GM19025 (cell line): ENCODE results near the gene CIAO2B.

Experiments
- ATAC-seq: cut with Tn5 transposase; IDR thresholded peaks from one replicate; pipeline ENCODE4 v1.9.1; 2021; ENCODE audit warnings: mild to moderate bottlenecking, low read depth, moderate library complexity; ENCODE audit not compliant: unreplicated experiment

Gene CIAO2B

GRCh38 chr16:66891360-66891759 lies 42.8 kb downstream of the CIAO2B start:
- ATAC-seq, result no peak

DNA sequence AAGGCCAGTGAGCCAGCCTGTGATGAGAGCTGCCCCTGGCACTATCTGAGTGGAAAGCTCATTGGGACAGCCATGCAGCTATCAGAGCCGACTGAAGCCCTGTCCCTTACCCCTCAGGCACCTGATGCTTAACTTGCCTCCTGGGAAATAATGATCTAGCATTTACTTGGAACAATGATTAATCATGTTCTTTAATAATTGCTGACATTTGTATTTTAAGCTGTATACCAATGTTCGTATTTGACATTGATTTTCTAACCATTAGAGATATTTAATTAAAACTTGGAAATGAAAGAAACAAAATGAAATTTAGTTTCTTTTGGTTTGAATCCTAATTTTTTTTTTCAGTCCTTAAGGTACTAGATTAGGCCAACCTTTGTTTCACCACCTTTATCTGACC lies 43.4 kb downstream of the CIAO2B start:
- no peak for ATAC-seq

DNA sequence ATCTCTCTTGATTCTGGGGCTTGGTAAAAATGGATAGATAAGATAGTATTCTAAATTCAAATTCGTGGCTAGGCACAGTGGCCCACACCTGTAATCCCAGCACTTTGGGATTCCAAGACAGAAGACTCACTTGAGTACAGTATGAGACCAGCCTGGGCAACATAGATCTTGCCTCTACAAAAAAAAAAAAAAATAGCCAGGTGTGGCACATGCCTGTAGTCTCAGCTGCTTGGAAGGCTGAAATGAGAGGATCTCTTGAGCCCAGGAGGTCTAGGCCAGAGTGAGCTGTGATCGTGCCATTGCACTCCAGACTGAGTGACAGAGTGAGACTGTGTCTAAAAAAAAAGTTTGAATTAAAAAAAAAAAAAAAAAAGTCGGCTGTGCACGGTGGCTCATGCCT lies 44.6 kb downstream of the CIAO2B start:
- no peak for ATAC-seq

DNA sequence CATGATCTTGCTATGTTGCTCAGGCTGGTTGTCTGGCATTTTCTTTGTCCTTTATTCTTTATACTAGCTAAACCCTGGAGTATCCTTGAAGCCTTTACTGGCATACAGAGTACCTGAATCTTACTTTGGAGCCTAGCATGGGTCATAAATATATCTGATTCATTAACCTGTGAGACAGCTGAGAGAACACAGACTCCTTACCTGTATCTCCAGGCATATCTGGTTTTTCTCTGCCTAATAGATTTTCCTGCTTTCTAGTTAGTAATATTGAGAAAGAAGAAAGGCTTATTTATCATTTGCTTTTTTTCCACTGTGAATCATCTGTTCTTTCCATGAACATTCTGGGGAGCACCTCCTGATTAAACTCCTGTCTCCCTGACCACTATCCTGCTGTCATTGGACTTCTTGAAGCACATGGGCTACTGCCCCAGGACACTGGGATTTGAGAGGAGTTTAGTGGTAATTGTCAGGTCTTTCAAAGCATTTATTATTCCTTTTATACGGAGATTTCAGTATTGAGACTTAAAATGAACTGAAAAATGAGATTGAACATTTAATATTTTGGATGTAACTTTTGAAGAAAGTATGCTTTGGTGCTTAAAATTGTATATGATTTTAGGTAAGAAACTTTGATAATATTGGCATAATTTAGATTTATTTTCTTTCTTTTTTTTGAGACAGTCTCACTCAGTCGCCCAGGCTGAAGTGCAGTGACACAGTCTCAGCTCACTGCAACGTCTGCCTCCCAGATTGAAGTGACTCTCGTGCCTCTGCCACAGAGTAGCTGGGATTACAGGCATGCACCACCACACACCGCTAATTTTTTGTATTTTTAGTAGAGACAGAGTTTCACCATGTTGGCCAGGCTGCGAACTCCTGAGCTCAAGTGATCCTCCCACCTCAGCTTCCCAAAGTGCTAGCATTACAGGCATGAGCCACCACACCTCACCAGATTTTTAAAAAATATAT lies 45.3 kb downstream of the CIAO2B start:
- ATAC-seq, result no peak

- ATAC-seq, result no peak
Observed at GRCh38 chr16:66886914-66887313, 47.3 kb downstream of the CIAO2B start.

- ATAC-seq, result no peak
Observed at GRCh38 chr16:66886321-66886720, 47.9 kb downstream of the CIAO2B start.

DNA sequence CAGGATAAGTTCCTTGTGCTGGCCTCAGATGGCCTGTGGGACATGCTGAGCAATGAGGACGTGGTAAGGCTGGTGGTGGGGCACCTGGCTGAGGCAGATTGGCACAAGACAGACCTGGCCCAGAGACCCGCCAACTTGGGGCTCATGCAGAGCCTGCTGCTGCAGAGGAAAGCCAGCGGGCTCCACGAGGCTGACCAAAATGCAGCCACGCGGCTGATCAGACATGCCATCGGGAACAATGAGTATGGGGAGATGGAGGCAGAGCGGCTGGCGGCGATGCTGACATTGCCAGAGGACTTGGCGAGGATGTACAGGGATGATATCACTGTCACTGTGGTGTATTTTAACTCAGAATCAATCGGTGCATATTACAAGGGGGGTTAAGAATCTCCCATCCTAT lies 48.7 kb downstream of the CIAO2B start:
- no peak for ATAC-seq

GRCh38 chr16:66882702-66883101 lies 51.5 kb downstream of the CIAO2B start:
- ATAC-seq, result no peak
